ENCODE data around the gene NUP43. TPM values are rescaled to one million over a fixed set of nuclear protein-coding genes. Genes with fewer than 3 reads are reported as not detected.
"Not testable (repeated sequence)": the region's sequence is repeated elsewhere in the genome, so short reads cannot be mapped to it uniquely, and the experiment has no call there.

NUP43 gene
- total RNA-seq, 1 donor from 2014 or later: 67.2 TPM

GRCh38 chr6:149763866-149764265, 17.5 kb upstream of the NUP43 start:
- H3K27me3 Mint-ChIP-seq (ENCODE audit: low read depth): no peaks in the 10 kb centered on the region
- peaks cover 18% of the 10 kb centered on the region for H3K36me3 Mint-ChIP-seq (ENCODE audit: low read depth)
- H3K4me1 Mint-ChIP-seq: no peaks in the 10 kb centered on the region
- H3K27ac Mint-ChIP-seq (ENCODE audit: unreplicated experiment): no peak overlapping the region
- H3K9me3 Mint-ChIP-seq: peaks cover 9% of the 10 kb centered on the region
- no peak for TF ChIP-seq CTCF (conservative IDR thresholded peaks at IDR 0.05)
- H3K4me3 Mint-ChIP-seq: no peak overlapping the region
- no peak for DNase-seq (ENCODE audit: low read depth, low spot score)

DNA sequence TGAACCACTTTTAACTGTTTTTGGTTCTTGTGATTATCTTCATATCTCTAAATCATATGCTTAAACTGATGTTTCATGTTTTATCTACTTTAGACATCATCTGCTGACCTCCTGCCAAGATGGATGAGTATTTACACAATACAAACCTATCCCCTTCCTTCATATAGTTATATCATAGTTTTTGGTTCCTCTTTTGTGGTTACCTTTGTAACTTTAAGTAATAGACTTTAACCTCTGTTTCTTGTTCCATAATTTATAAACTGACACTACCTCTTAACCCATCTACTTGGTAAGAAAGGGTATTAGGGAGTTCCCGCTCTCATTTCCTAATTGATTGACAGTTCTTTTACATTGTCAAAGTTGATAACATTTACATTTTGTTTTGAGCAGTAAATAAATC, 15.1 kb upstream of the NUP43 start:
- no peaks in the 10 kb centered on the region for H3K4me1 Mint-ChIP-seq
- DNase-seq (ENCODE audit: low read depth, low spot score): no peak
- no peaks in the 10 kb centered on the region for H3K27me3 Mint-ChIP-seq (ENCODE audit: low read depth)
- H3K36me3 Mint-ChIP-seq (ENCODE audit: low read depth): peaks cover 13% of the 10 kb centered on the region
- H3K4me3 Mint-ChIP-seq: no peak overlapping the region
- peaks cover 6% of the 10 kb centered on the region for H3K9me3 Mint-ChIP-seq
- no peak overlapping the region for H3K27ac Mint-ChIP-seq (ENCODE audit: unreplicated experiment)
- no peak for TF ChIP-seq CTCF (conservative IDR thresholded peaks at IDR 0.05)

GRCh38 chr6:149756261-149756636, 9.9 kb upstream of the NUP43 start:
- peaks cover 5% of the 10 kb centered on the region for H3K4me1 Mint-ChIP-seq
- no peak for DNase-seq (ENCODE audit: low read depth, low spot score)
- no peaks in the 10 kb centered on the region for H3K36me3 Mint-ChIP-seq (ENCODE audit: low read depth)
- no peak overlapping the region for H3K4me3 Mint-ChIP-seq
- no peaks in the 10 kb centered on the region for H3K9me3 Mint-ChIP-seq
- no peak for TF ChIP-seq CTCF (conservative IDR thresholded peaks at IDR 0.05)
- no peaks in the 10 kb centered on the region for H3K27me3 Mint-ChIP-seq (ENCODE audit: low read depth)
- H3K27ac Mint-ChIP-seq (ENCODE audit: unreplicated experiment): peak overlapping the region; percentile 12

DNA sequence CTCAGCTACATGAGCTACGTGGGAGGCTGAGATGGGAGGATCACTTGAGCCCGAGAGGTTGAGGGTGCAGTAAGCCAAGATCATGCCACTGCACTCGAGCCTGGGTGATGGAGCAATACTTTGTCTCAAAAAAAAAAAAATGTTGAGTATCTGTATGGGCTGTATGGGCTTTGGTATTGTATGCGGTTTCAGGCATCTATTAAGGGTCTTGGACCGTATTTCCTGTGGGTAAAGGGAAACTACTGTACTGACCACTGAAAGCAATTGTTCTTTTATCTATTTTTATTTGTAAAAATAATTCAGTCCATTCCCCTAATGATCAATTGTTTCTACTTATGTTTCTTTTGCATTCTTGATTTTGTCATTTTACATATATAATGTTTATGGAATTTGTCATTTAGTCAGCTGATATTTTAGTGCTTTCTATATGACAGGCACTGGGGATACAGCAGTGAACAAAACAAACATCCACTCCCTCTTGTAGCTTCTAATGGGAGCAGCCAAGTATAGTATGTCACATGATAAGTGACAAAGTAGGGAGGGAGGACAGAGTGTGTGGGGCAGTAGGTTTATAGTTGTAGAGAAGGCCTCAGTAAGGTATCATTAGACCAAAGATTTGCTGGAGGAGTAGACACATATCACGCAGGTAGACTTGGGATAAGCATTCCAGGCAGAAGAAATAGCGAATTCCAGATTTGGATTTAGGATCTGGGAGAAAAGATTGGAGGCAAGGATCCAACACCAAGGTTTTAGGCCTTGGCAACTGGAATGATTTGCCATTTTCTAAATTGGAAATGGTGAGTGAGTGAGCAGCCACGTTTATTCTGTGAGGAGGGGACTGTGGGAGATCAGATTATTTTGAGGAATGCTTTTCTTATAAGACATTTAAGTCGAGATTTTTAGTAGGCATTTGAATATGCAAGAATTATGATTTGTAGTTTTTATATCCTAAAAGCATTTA, 9.3 kb upstream of the NUP43 start:
- Mint-ChIP-seq H3K27ac (ENCODE audit: unreplicated experiment) (peak overlapping the region; percentile 10), H3K36me3 (ENCODE audit: low read depth) (no peaks in the 10 kb centered on the region), H3K27me3 (ENCODE audit: low read depth) (no peaks in the 10 kb centered on the region), H3K9me3 (no peaks in the 10 kb centered on the region), H3K4me3 (no peak overlapping the region), H3K4me1 (peaks cover 9% of the 10 kb centered on the region)
- DNase-seq (ENCODE audit: low read depth, low spot score): no peak
- no peak for TF ChIP-seq CTCF (conservative IDR thresholded peaks at IDR 0.05)

DNA sequence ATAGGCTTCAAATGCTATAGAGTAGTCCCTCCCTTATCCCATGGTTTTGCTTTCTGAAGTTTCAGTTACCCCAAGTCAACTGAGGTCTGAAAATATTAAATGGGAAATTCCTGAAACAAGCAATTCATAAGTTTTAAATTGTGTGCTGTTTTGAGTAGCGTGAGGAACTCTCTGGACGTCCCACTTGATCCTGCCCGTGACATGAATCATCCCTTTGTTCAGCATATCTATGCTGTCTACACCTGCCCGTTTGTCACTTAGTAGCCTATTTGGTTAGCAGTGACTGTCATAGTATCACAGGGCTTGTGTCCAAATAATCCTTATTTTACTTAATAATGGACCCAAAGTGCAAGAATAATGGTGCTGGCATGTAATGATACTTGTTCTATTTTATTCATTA, 8.2 kb upstream of the NUP43 start:
- no peak overlapping the region for H3K27ac Mint-ChIP-seq (ENCODE audit: unreplicated experiment)
- DNase-seq (ENCODE audit: low read depth, low spot score): no peak
- no peaks in the 10 kb centered on the region for H3K36me3 Mint-ChIP-seq (ENCODE audit: low read depth)
- no peak for TF ChIP-seq CTCF (conservative IDR thresholded peaks at IDR 0.05)
- no peaks in the 10 kb centered on the region for H3K27me3 Mint-ChIP-seq (ENCODE audit: low read depth)
- H3K4me3 Mint-ChIP-seq: no peak overlapping the region
- no peaks in the 10 kb centered on the region for H3K9me3 Mint-ChIP-seq
- peaks cover 11% of the 10 kb centered on the region for H3K4me1 Mint-ChIP-seq

DNA sequence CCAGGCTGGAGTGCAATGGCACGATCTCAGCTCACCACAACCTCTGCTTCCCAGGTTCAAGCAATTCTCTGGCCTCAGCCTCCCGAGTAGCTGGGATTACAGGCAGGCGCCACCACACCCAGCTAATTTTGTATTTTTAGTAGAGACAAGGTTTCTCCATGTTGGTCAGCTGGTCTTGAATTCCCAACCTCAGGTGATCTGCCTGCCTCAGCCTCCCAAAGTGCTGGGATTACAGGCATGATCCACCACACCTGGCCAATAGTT, 7.0 kb upstream of the NUP43 start:
- Mint-ChIP-seq H3K4me3 (peak overlapping the region; percentile 67), H3K4me1 (peaks cover 15% of the 10 kb centered on the region)
- H3K27ac Mint-ChIP-seq (ENCODE audit: unreplicated experiment); DNase-seq (ENCODE audit: low read depth, low spot score); H3K9me3 Mint-ChIP-seq; H3K36me3 Mint-ChIP-seq (ENCODE audit: low read depth); H3K27me3 Mint-ChIP-seq (ENCODE audit: low read depth): not testable (repeated sequence)
